ENCODE data around the gene NUDT12. TPM values are rescaled to one million over a fixed set of nuclear protein-coding genes. Genes with fewer than 3 reads are reported as not detected.

NUDT12 gene
- total and polyA plus RNA-seq, 2 donors from 2014 or later: 12.7 to 14.0 TPM

DNA sequence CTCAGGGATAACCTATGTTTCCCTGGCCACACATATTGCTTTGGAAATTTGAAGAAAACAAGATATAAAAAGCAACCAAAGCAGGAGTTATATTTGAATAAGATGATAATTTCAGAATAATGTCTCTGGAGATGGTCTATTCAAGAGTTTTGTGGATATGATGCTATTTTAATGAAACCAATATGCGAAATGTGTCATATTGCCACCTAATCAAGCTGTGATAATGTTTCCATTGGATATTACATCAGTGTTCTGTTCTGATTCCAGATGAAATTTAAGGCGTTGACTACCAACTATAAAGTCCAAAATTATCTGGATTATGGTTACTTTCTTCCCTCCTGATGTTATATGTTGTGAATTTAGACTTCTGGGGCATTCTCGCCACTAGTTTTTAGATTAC, 27.6 kb upstream of the NUDT12 start:
- no peak for FAIRE-seq
- no peaks in the 10 kb centered on the region for H3K27me3 ChIP-seq (ENCODE audit: control insufficient read depth, insufficient read depth, low read length)
- no peaks in the 10 kb centered on the region for H3K4me1 ChIP-seq (ENCODE audit: control insufficient read depth in 2 of 3, insufficient read depth in 2 of 3, low read depth in 1 of 3, low read length in 3 of 3)
- H3K4me3 ChIP-seq (ENCODE audit: low read length in 3 of 3): no peak overlapping the region
- TF ChIP-seq, protein P1, sequence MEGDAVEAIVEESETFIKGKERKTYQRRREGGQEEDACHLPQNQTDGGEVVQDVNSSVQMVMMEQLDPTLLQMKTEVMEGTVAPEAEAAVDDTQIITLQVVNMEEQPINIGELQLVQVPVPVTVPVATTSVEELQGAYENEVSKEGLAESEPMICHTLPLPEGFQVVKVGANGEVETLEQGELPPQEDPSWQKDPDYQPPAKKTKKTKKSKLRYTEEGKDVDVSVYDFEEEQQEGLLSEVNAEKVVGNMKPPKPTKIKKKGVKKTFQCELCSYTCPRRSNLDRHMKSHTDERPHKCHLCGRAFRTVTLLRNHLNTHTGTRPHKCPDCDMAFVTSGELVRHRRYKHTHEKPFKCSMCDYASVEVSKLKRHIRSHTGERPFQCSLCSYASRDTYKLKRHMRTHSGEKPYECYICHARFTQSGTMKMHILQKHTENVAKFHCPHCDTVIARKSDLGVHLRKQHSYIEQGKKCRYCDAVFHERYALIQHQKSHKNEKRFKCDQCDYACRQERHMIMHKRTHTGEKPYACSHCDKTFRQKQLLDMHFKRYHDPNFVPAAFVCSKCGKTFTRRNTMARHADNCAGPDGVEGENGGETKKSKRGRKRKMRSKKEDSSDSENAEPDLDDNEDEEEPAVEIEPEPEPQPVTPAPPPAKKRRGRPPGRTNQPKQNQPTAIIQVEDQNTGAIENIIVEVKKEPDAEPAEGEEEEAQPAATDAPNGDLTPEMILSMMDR (IDR thresholded peaks at IDR 0.05; ENCODE audit: borderline replicate concordance, extremely low read depth, insufficient read depth): no peak
- no peak for DNase-seq
- intact Hi-C loops (cut with DNase I): no loop called here
- H3K9ac ChIP-seq (ENCODE audit: low read length in 3 of 3): no peak overlapping the region
- no peak overlapping the region for H3K27ac ChIP-seq (ENCODE audit: low read depth in 2 of 2, low read length in 2 of 2)
- no peaks in the 10 kb centered on the region for H3K9me3 ChIP-seq (ENCODE audit: control insufficient read depth in 2 of 3, insufficient read depth in 1 of 3, low read length in 3 of 3)
- no peaks in the 10 kb centered on the region for H3K36me3 ChIP-seq (ENCODE audit: control insufficient read depth in 2 of 3, insufficient read depth in 3 of 3, low read length in 3 of 3)

DNA sequence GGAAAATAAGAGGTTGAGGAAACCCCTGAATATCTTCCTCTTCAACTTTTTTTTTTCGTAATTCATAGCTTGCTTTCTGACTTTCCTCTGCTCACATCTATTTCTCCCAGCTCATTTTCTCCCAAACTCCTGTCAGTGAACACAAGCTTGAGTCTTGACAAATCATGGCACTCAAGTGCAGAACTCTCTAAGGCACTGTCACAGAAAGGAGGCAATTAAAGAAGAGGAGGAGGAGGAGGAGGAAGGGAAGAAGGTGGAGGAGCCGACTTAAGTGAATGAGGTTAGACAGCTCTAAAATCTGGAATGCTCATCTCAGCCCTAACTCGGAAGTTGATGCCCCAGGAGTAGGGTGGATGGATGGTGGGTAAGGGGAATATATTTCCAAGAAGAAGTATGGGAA, 27.2 kb upstream of the NUDT12 start:
- DNase-seq: no peak
- no peak overlapping the region for H3K4me3 ChIP-seq (ENCODE audit: low read length in 3 of 3)
- no peak for FAIRE-seq
- no peak overlapping the region for H3K27ac ChIP-seq (ENCODE audit: low read depth in 2 of 2, low read length in 2 of 2)
- H3K36me3 ChIP-seq (ENCODE audit: control insufficient read depth in 2 of 3, insufficient read depth in 3 of 3, low read length in 3 of 3): no peaks in the 10 kb centered on the region
- intact Hi-C loops (cut with DNase I): no loop called here
- no peaks in the 10 kb centered on the region for H3K27me3 ChIP-seq (ENCODE audit: control insufficient read depth, insufficient read depth, low read length)
- TF ChIP-seq, protein P1 (IDR thresholded peaks at IDR 0.05; ENCODE audit: borderline replicate concordance, extremely low read depth, insufficient read depth): no peak
- H3K9me3 ChIP-seq (ENCODE audit: control insufficient read depth in 2 of 3, insufficient read depth in 1 of 3, low read length in 3 of 3): no peaks in the 10 kb centered on the region
- H3K9ac ChIP-seq (ENCODE audit: low read length in 3 of 3): no peak overlapping the region
- H3K4me1 ChIP-seq (ENCODE audit: control insufficient read depth in 2 of 3, insufficient read depth in 2 of 3, low read depth in 1 of 3, low read length in 3 of 3): no peaks in the 10 kb centered on the region

DNA sequence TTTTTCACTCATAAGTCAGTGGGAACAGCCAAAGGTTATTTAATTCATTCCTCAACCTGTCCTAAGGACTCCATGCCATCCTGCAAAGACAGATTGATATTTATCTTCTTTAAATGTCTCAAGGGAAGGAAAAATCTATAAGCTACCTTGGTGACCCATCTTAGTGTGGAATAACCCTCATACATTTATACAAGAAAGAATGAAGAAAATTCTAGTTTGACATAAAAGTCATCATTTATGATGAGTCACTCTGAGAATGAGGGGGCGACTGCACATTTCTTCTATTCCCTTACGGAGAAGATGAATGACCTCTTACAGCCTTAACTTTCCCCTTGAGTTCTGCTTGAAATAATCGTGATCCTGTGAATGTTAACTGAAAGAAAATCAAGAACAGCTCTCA, 26.8 kb upstream of the NUDT12 start:
- Histone ChIP-seq H3K36me3 (ENCODE audit: control insufficient read depth in 2 of 3, insufficient read depth in 3 of 3, low read length in 3 of 3) (no peaks in the 10 kb centered on the region), H3K4me1 (ENCODE audit: control insufficient read depth in 2 of 3, insufficient read depth in 2 of 3, low read depth in 1 of 3, low read length in 3 of 3) (no peaks in the 10 kb centered on the region), H3K9me3 (ENCODE audit: control insufficient read depth in 2 of 3, insufficient read depth in 1 of 3, low read length in 3 of 3) (no peaks in the 10 kb centered on the region), H3K27me3 (ENCODE audit: control insufficient read depth, insufficient read depth, low read length) (no peaks in the 10 kb centered on the region), H3K4me3 (ENCODE audit: low read length in 3 of 3) (no peak overlapping the region), H3K27ac (ENCODE audit: low read depth in 2 of 2, low read length in 2 of 2) (no peak overlapping the region), H3K9ac (ENCODE audit: low read length in 3 of 3) (no peak overlapping the region)
- FAIRE-seq (no peak), DNase-seq (no peak)
- intact Hi-C loops (cut with DNase I): no loop called here
- TF ChIP-seq, protein P1 (IDR thresholded peaks at IDR 0.05; ENCODE audit: borderline replicate concordance, extremely low read depth, insufficient read depth): no peak

DNA sequence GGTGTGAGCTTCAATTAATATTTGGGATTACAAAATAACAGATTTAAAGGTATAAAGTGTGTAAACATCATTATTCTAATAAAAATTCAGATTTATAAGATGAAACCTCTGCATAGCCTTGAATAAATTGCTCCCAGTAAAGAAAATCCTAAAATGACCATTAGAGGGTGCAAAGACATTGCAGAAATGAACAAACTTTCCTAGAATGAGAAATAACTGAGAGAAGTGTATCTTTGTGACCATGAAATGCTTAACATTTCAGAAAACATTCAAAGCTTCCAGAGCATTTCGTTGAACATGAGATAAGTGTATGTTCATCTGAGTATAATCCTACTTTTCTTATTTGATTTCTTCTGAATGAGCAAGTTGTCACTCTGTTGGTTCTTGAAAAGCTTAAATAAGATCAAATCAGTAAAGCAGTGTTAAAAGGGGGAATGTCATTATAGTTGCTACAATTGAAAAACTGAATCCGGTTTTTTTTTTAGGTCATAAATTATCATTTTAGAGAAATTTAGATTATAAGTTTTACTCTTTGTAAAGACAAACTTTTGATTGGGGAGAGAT, 24.7 kb upstream of the NUDT12 start:
- no peak overlapping the region for H3K4me3 ChIP-seq (ENCODE audit: low read length in 3 of 3)
- FAIRE-seq: peak; percentile 83
- peak in 2 of 5 donors; percentile 57 to 69 for DNase-seq
- H3K9ac ChIP-seq (ENCODE audit: low read length in 3 of 3): no peak overlapping the region
- intact Hi-C loops (cut with DNase I): no loop called here
- H3K27me3 ChIP-seq (ENCODE audit: control insufficient read depth, insufficient read depth, low read length): no peaks in the 10 kb centered on the region
- H3K36me3 ChIP-seq (ENCODE audit: control insufficient read depth in 2 of 3, insufficient read depth in 3 of 3, low read length in 3 of 3): no peaks in the 10 kb centered on the region
- H3K9me3 ChIP-seq (ENCODE audit: control insufficient read depth in 2 of 3, insufficient read depth in 1 of 3, low read length in 3 of 3): no peaks in the 10 kb centered on the region
- TF ChIP-seq, protein P1 (IDR thresholded peaks at IDR 0.05; ENCODE audit: borderline replicate concordance, extremely low read depth, insufficient read depth): peak; percentile 53
- H3K27ac ChIP-seq (ENCODE audit: low read depth in 2 of 2, low read length in 2 of 2): no peak overlapping the region
- no peaks in the 10 kb centered on the region for H3K4me1 ChIP-seq (ENCODE audit: control insufficient read depth in 2 of 3, insufficient read depth in 2 of 3, low read depth in 1 of 3, low read length in 3 of 3)

All from kidney (tissue), 14 donors.